Measurements from ENCODE around the gene IL31RA.

Gene IL31RA

DNA sequence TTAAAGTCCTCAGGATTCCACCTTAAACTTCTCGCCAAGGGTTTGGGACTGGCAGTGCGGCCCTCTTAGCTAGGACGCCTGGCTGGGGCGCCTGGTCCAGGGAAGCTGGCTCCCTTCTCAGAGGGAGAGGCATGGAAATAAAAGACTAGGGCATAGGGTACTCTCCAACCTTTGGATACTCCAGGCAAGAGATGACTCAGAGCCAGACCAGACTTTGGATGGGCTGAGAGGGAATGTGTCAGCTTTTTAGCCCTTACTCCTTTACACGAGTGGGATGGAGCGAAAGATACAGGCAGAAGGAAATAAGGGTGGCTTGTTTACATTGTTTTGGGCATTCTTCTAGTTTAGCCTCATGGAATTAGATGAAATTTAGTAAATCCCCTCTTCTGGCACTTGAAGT lies 48.2 kb downstream of the IL31RA start:
- no peak for DNase-seq
- Histone ChIP-seq H3K9me3 (no peaks in the 10 kb centered on the region), H3K36me3 (no peaks in the 10 kb centered on the region), H3K4me1 (no peaks in the 10 kb centered on the region), H3K4me3 (ENCODE audit: low read depth, low read length) (no peak overlapping the region), H3K27me3 (no peaks in the 10 kb centered on the region)
- TF ChIP-seq, protein P1, sequence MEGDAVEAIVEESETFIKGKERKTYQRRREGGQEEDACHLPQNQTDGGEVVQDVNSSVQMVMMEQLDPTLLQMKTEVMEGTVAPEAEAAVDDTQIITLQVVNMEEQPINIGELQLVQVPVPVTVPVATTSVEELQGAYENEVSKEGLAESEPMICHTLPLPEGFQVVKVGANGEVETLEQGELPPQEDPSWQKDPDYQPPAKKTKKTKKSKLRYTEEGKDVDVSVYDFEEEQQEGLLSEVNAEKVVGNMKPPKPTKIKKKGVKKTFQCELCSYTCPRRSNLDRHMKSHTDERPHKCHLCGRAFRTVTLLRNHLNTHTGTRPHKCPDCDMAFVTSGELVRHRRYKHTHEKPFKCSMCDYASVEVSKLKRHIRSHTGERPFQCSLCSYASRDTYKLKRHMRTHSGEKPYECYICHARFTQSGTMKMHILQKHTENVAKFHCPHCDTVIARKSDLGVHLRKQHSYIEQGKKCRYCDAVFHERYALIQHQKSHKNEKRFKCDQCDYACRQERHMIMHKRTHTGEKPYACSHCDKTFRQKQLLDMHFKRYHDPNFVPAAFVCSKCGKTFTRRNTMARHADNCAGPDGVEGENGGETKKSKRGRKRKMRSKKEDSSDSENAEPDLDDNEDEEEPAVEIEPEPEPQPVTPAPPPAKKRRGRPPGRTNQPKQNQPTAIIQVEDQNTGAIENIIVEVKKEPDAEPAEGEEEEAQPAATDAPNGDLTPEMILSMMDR (IDR thresholded peaks at IDR 0.05; ENCODE audit: low read depth, low read length), result no peak

DNA sequence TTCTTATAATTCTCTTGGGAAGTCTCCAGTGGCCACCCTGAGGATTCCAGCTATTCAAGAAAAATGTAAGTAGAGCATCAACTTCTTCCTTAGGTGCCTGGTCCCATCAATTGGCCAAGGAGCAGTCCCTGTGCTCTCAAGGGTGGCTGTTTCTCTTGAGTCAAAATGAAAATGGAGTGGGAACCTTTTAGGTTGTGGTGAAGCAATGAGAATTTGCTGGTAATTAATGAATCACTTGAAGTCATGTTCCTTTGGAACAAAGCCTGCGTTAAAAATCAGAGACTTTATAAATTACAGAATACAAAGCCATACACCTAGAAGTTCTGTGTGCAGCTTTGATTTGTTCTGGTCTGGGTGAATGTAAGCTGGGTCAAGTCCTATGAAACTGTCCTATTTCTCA lies 48.9 kb downstream of the IL31RA start:
- Histone ChIP-seq H3K27me3 (no peaks in the 10 kb centered on the region), H3K9me3 (no peaks in the 10 kb centered on the region), H3K4me3 (ENCODE audit: low read depth, low read length) (no peak overlapping the region), H3K4me1 (no peaks in the 10 kb centered on the region), H3K36me3 (no peaks in the 10 kb centered on the region)
- TF ChIP-seq, protein P1 (IDR thresholded peaks at IDR 0.05; ENCODE audit: low read depth, low read length), result no peak
- no peak for DNase-seq

DNA sequence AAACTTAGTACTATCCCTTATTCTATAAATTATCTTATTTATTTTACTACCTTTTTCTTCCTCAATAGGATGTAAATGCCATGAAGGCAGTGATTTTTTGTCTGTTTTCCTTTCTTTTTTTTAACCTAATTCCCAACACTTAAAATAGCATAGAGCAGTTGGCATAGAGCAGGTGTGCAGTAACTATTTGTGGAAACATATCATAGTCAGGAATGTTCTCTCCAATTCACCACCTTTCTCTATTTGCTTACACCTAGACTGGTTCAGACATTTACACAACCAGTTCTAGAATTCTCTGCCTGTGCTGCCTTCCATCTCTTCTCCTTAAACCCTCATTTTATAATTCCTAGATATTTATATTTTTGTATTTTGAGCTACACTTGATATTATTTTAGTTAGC lies 49.6 kb downstream of the IL31RA start:
- DNase-seq, result no peak
- no peaks in the 10 kb centered on the region for H3K4me1 ChIP-seq
- TF ChIP-seq, protein P1 (IDR thresholded peaks at IDR 0.05; ENCODE audit: low read depth, low read length), result no peak
- no peaks in the 10 kb centered on the region for H3K27me3 ChIP-seq
- H3K9me3 ChIP-seq, result no peaks in the 10 kb centered on the region
- no peaks in the 10 kb centered on the region for H3K36me3 ChIP-seq
- no peak overlapping the region for H3K4me3 ChIP-seq (ENCODE audit: low read depth, low read length)

DNA sequence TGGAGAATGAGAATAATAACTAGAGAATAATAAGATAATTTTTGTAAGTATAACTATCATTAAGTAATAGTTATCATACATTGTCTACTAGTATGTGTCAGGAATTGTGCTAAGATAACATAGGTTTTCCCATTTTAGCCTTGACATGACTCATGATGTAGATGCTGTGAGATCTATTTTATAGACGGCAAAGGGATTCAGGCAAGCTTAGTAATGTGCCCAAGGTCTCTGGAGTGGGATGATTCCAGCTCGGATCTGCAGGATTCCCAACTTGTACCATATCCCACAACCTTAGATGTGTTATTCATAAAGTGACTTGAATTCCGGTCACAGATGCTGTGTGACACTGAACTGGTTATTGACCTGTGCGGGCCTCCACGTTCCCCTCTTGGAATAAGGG lies 51.5 kb downstream of the IL31RA start:
- no peaks in the 10 kb centered on the region for H3K36me3 ChIP-seq
- H3K4me3 ChIP-seq (ENCODE audit: low read depth, low read length), result no peak overlapping the region
- H3K9me3 ChIP-seq, result no peaks in the 10 kb centered on the region
- no peak for DNase-seq
- H3K4me1 ChIP-seq, result no peaks in the 10 kb centered on the region
- TF ChIP-seq, protein P1 (IDR thresholded peaks at IDR 0.05; ENCODE audit: low read depth, low read length), result no peak
- no peaks in the 10 kb centered on the region for H3K27me3 ChIP-seq

DNA sequence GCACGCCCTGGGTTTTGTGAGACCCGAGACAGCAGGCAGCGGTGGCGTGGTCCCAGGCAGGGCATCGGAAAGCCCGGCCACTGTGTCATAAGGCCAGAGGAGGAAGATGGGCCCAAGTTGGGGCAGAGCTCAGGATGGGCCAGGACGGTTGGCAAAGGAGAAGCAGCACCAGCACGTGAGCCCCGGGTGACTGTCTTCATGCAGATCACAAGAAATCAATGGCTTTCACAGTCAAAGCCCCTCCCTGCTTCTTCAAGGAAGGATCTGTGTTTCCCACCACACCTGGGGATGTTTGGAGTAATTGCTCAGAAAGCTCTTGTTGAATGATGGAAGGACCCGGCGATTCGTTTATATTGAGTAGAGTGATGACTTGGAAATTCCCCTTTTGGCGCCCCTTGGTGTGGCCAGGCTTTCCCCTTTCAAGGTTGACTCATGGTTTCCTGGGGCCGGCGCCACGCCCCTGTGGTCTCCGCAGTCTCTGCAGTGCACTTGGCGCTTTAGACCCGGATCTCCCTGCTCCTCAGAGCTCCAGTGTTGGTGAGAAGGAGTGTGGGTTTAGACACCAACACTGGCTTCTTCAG lies 52.1 kb downstream of the IL31RA start:
- H3K4me1 ChIP-seq, result no peaks in the 10 kb centered on the region
- no peaks in the 10 kb centered on the region for H3K36me3 ChIP-seq
- H3K4me3 ChIP-seq (ENCODE audit: low read depth, low read length), result no peak overlapping the region
- no peaks in the 10 kb centered on the region for H3K27me3 ChIP-seq
- no peaks in the 10 kb centered on the region for H3K9me3 ChIP-seq
- TF ChIP-seq, protein P1 (IDR thresholded peaks at IDR 0.05; ENCODE audit: low read depth, low read length), result no peak
- DNase-seq, result no peak

DNA sequence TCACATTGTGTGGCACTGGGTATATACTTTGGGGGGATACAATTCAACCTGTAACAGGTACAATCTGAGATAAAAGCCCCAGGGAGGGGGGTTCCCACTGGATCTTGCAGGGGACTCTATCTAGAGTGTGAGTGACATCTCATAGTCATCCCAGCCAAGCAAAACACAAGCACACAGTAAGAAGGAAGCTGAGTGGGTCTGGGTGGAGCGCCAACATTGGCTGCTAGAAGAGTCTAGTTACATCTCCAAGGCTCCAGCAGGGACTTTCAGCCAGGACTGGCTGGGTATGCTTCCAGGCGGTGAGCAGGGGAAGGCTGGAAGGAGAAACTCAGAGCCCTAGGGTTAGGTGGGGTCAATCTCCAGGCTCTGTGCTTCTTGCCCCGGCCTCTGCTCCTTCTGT lies 53.0 kb downstream of the IL31RA start:
- Histone ChIP-seq H3K4me3 (ENCODE audit: low read depth, low read length) (no peak overlapping the region), H3K36me3 (no peaks in the 10 kb centered on the region), H3K27me3 (no peaks in the 10 kb centered on the region), H3K4me1 (no peaks in the 10 kb centered on the region), H3K9me3 (no peaks in the 10 kb centered on the region)
- TF ChIP-seq, protein P1 (IDR thresholded peaks at IDR 0.05; ENCODE audit: low read depth, low read length), result no peak
- no peak for DNase-seq
